OCI-LY3 (cell line): Measurements from ENCODE around the gene RFX4.
A peak's percentile ranks its signal among the peaks of the same experiment; 100 is the strongest.

Source experiments
- EZH2phosphoT487 ChIP-seq: fragments of 200-600 bp; shearing (Covaris generic); IDR thresholded peaks from 2 replicates; pipeline ENCODE4 v1.6.1; 2018; ENCODE audit warnings: antibody characterized with exemption, mixed run types, low read depth
- TF ChIP-seq, protein P1 (sequence below): fragments of 200-600, 300-600 bp; sonication (generic); IDR thresholded peaks from 2 replicates; pipeline ENCODE4 v1.5.1; 2014; ENCODE audit warnings: antibody characterized with exemption, low read length, low read depth

DNA sequence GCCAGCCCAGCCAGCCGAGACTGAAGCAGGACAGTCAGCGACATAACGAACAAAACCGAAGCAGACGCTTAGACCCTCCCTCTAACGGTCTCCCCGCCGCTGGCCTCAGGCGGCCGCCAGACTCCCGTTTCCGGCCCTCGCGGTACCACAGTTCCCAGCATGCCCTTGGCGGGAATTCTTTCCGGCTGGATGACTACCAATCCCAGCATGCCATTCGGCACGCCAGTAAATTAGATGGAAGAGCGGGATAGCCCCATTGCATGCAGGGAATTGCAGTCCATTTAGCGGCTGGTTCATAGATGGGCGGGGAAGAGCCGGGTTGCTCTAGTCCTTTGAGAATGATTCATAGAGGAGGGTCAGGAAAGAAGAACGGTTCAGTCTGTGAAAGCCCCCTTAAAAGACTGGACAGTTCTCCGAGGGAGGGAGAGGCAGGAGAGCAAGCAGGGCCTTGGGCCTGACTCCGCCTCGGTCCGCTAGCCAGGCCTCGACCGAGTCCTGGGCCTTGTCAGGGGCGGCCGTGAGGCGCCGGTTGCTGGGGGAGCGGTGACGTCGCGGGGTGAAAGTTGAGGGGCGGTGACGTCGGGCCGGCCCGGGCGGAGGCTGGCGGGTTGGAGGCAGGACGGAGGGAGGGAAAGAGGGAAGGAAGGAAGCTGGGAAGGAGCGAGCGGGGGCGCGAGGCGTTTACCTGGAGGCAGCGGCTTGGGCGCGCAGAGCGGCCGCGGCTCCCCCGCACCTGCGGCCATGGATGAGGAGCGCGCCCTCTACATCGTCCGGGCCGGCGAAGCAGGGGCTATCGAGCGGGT is 191.4 kb downstream of the RFX4 start, which contains the start of gene RIC8B:
- TF ChIP-seq, protein P1, sequence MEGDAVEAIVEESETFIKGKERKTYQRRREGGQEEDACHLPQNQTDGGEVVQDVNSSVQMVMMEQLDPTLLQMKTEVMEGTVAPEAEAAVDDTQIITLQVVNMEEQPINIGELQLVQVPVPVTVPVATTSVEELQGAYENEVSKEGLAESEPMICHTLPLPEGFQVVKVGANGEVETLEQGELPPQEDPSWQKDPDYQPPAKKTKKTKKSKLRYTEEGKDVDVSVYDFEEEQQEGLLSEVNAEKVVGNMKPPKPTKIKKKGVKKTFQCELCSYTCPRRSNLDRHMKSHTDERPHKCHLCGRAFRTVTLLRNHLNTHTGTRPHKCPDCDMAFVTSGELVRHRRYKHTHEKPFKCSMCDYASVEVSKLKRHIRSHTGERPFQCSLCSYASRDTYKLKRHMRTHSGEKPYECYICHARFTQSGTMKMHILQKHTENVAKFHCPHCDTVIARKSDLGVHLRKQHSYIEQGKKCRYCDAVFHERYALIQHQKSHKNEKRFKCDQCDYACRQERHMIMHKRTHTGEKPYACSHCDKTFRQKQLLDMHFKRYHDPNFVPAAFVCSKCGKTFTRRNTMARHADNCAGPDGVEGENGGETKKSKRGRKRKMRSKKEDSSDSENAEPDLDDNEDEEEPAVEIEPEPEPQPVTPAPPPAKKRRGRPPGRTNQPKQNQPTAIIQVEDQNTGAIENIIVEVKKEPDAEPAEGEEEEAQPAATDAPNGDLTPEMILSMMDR, result peak; percentile 9; the same call in 1 of the 2 replicates
- no peak for TF ChIP-seq EZH2phosphoT487
